GM18505 (cell line): ENCODE results near the gene ATP5PF.
"Not testable (repeated sequence)": the region's sequence is repeated elsewhere in the genome, so short reads cannot be mapped to it uniquely, and the experiment has no call there.

ENCODE experiments used
- ATAC-seq: cut with Tn5 transposase; IDR thresholded peaks from one replicate; pipeline ENCODE4 v1.9.1; 2021; ENCODE audit not compliant: unreplicated experiment
- POLR2A ChIP-seq: IDR thresholded peaks from 4 replicates; pipeline ENCODE4 v1.6.1; 2011; ENCODE audit warnings: borderline replicate concordance; ENCODE audit not compliant: insufficient read depth, insufficient read length; ENCODE audit errors: extremely low read depth

ATP5PF gene, protein sequence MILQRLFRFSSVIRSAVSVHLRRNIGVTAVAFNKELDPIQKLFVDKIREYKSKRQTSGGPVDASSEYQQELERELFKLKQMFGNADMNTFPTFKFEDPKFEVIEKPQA

DNA sequence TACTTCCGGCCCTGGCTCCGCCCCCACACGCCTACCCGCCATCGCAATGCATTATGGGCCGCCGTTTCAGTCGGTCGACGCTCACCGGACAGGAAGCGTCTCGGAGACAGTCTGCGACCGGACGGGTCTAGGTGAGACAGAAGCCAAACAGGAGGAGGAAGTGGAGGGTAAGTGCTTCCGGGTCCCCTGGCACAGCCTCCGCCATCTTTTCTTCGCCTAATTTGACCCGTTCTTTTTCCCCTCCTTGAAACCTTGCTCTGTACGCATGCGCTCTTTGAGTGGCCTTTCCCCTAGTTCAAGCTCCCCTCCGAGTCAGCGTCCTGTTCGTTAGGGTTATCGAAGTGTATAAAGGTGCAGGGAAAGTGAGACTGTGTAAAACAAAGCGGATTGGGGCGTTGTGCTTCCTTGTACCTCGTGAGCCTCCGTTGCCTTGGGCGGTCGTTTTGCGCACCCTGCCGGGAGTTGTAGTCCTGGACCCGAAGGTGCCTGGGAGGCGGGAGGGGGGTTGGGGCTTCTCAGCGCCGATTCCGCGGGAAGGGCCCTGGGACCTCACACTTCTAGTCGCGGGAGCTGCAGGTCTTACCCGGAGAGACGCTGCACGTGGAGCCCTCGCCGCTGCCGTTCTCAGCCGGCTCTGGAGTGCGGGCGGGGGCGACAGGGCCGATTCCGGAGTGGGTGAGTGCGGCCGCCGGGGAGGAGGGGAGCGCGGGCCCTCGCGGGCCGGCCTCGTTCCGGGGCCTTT lies at the start of gene ATP5PF, which contains the start of gene GABPA:
TSS of gene ATP5PF (minus strand) at position 1 of the 742 bp plus-strand sequence. CDS start 5,110 bp downstream, outside the sequence.
TSS of gene GABPA (plus strand) at position 69 of the 742 bp plus-strand sequence. CDS start 6,627 bp downstream, outside the sequence.
- peak; percentile 87 for ATAC-seq
- peak; percentile 10 for TF ChIP-seq POLR2A

DNA sequence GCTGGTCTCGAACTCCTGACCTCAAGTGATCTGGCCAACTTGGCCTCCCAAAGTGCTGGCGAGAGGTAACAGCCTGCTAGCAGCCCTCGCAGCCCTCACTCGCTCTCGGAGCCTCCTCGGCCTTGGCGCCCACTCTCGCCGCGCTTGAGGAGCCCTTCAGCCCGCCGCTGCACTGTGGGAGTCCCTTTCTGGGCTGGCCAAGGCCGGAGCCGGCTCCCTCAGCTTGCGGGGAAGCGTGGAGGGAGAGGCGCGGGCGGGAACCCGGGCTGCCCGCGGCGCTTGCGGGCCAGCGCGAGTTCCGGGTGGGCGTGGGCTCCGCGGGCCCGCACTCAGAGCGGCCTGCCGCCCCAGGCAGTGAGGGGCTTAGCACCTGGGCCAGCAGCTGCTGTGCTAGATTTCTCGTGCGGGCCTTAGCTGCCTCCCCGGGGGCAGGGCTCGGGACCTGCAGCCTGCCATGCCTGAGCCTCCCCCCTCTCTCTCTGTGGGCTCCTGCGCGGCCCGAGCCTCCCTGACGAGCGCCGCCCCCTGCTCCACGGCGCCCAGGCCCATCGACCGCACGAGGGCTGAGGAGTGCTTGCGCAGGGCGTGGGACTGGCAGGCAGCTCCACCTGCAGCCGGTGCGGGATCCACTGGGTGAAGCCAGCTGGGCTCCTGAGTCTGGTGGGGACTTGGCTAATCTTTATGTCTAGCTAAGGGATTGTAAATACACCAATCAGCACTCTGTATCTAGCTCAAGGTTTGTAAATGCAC lies 43.6 kb upstream of the ATP5PF start:
- ATAC-seq: not testable (repeated sequence)

DNA sequence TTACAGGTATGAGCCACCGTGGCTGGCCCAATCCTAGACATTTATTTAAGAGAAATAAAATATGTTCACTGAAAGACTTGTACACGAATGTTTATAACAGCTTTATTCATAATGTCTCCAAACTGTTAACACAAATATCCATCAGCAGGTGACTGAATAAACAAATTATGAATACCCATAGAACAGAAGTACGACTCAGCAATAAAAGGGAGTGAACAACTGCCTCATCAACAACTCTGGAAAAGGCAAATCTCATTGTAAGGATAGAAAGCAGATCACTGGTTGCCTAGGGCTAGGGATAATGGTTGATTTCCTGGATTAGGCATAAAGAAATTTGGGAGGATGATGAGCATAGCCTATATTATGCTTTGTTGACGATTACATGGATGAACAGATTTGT lies 41.7 kb upstream of the ATP5PF start:
- no peak for TF ChIP-seq POLR2A
- ATAC-seq: no peak

DNA sequence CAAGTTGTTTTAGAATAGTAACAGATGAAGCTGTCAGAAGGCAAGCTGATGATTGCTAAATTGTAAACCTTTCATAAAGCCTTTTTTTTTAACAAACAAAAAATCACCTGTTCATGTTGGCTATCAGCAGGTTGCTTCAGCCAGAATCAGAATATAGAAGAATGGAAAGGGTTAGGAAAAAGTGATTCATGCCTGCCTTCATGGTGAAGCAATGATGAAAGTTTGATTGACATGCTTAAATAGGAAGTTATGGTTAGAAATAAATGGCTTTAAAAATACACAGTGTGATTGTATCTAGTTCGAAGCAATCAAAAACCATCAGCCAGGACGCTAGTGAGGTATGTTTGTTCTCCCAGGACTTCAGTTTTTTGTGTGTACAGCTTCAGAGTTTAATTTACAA lies 38.0 kb upstream of the ATP5PF start:
- TF ChIP-seq POLR2A: no peak
- no peak for ATAC-seq

DNA sequence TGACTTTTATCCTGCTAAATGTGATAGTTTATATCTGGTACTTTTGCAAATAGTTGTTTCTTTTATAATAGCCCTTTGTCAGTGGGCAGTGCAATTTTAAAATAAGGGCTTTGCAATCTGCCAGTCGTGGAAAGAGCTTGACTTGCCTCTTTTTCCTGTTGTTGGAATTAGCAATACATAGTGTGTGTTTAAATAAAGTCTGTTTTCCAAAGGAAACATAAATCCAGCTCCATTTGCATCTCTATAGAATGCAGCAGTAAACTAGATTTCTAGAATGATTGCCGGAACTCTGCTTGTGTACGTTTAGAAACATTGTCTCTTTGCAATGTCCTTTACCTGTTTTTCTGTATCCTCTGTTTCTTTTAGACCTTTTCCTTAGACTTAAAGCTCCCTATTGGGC lies 33.2 kb upstream of the ATP5PF start:
- no peak for TF ChIP-seq POLR2A
- no peak for ATAC-seq

DNA sequence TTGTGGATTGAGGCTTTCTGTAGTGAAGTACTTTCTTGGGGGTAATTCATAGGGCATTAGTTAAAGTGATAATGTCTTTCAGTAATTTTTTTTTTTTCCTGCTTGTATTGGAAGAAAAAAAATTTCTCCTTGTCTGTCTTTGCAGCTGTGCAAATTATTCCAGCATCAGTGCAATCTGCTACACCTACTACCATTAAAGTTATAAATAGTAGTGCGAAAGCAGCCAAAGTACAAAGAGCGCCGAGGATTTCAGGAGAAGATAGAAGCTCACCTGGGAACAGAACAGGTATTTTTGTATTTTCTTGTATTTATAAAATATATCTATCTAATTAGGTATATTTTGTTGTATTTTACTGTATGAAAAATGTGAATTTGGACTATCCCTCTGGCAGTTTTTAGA lies 29.4 kb upstream of the ATP5PF start:
- ATAC-seq: no peak
- no peak for TF ChIP-seq POLR2A

DNA sequence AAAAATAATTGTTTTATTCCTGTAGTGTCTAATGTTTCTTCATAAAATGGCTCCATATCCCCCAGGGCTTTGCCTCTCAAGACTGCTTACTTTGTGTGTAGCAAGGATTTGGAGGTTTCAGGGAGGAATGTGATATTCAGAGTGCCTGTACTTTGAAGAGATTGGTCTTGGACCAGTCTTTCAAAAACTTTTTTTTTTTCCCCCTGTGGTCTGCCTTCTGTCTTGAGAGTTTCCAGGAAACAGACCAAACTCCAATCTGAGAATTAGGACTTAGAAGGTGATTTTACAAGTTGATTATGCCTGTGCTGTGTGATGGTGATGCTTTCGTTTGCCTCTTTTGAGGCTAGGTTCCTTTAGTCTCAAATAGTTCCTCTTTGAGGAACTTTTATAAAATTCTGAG lies 26.0 kb upstream of the ATP5PF start:
- ATAC-seq: no peak
- TF ChIP-seq POLR2A: no peak

DNA sequence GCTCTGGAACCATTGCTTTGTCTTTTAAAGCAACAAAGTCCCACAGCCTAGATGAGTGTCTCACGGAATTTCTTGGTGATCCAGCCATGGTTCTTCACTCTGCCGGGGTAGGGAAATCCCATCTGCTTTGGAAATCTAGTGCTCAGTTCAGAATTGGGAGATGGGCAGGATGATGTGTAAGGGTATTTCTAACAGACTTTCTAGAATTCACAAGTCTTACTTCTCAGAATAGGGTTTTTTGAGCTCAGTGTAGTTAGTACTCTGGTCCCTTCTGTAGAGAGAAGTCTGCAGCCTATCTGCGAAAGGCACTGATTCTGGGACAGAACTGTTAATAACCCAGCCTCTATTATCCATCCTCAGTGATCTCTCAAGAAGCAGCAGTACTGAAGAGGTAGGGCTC lies 25.4 kb upstream of the ATP5PF start:
- TF ChIP-seq POLR2A: no peak
- no peak for ATAC-seq

DNA sequence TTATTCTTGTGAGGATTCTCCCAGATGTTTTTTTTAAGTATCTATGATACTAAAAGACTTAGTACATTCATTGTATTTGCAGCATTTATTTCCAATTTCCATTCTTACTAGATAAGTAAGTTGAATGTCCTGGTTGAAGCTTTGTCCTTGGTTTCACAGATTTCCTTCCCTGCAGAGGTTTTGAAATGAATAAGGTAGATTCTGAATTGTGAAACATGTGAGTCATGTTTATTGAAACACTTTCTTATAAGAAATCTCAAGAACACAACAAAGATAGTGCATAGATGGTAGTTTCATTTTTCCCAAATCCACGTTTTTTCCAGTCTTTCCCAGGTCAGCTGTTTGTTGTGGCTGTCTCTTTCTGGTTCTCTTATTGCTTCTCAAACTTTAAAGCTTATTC lies 24.9 kb upstream of the ATP5PF start:
- no peak for ATAC-seq
- TF ChIP-seq POLR2A: no peak

DNA sequence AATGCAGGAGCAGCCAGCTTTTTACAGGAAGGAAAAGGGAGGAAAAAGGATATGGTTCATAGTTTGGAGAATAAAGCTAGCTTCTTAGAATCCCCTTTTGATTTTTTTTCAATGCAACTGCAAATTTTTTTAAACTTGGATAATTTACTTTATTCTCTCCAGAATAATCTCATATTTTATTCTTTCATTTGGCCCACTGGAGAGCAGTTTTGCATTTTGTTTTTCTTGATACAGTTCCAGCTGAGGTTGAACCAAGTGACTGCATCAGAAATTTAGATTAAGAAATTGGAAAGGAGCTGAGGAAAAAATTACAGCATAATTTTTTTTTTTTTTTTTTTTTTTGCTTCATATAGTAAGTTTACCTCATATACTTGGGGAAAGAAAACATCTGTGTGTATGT lies 22.8 kb upstream of the ATP5PF start:
- ATAC-seq: no peak
- no peak for TF ChIP-seq POLR2A

DNA sequence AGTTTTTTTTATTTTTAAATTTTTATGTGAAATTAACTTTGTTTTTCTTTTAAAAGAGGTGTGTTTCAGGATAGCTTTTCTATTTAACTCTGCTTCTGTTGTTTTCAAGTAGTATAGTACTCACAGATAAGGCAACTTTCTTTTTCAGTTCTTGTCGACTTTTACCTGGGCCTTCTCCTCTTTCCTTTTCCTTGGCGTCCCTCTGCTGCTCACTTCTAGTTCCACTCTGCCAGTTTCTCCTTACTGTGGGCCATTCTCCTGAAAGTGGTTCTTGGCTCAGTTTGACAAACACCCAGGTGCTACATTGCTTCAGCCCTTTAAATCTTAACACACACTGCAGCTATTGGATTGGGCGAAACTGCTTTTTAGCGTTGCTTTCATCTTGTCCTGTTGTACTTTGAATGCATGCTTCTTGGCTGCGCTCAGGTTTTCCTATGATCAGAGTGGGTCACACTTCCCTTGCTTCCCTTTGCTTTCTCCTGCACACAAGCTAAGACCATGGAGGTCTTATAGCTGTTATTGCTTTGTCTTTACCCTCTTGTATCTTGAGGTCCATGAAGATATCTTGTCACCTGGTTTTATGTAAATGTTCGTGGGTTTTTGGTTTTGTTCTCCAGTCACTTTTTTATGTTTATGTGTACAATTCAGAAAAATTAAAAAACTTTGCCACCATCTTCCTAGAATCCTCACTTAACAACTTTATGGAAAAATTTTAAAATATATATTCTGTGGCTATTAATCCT lies 21.7 kb upstream of the ATP5PF start:
- ATAC-seq: no peak
- no peak for TF ChIP-seq POLR2A

DNA sequence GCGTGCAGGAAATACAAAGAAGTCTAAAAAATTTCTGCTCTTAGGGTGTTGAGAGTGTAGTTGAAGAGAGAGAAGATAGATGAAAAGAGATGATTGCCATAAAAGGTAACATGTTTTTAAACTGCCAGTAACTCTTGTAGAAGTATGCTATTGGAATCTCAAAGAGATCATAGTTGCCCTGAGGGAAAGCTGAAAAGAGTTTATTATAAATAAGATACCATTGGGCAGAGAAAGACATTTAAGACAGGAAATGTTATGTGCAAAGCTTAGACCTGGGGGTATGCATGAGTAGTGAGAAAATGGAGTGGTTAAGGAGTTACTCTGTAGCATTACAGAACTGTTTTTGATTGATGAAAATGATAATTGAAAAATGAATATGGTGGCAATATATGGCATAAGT lies 17.7 kb upstream of the ATP5PF start:
- no peak for TF ChIP-seq POLR2A
- no peak for ATAC-seq

DNA sequence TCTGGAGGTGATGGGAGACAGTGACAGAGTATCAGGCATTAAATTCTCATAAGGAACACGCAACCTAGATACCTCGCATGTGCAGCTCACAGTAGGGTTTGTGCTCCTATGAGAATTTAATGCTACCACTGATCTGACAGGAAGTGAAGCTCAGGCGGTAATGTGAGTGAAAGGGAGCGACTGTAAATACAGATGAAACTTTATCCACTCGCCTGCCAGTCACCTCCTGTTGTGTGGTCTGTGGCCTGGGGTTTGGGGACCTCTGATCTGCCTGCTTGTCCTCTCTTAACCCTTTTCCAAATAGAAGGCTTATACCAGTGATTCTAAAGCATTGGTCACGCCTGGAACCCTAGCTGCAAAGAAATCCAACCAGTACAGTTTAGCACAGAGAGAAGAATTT lies 15.4 kb upstream of the ATP5PF start:
- no peak for ATAC-seq
- TF ChIP-seq POLR2A: no peak
